ENCODE data around the gene NR2C2.
A peak's percentile ranks its signal among the peaks of the same experiment; 100 is the strongest.
"Not testable (repeated sequence)": the region's sequence is repeated elsewhere in the genome, so short reads cannot be mapped to it uniquely, and the experiment has no call there.

Gene NR2C2

GRCh38 chr3:14959359-14959943 is 12.1 kb downstream of the NR2C2 start:
- TF ChIP-seq ZNF274 (IDR thresholded peaks at IDR 0.05; ENCODE audit: low read depth, low read length): no peak
- peak overlapping the region; percentile 54 for H3K4me3 ChIP-seq (ENCODE audit: low read length)

- H3K4me3 ChIP-seq (ENCODE audit: low read length): no peak overlapping the region
- TF ChIP-seq ZNF274 (IDR thresholded peaks at IDR 0.05; ENCODE audit: low read depth, low read length): no peak
Measured at GRCh38 chr3:14962762-14963161, 15.4 kb downstream of the NR2C2 start.

- no peak overlapping the region for H3K4me3 ChIP-seq (ENCODE audit: low read length)
- TF ChIP-seq ZNF274 (IDR thresholded peaks at IDR 0.05; ENCODE audit: low read depth, low read length): no peak
Measured at GRCh38 chr3:14967285-14967684, 19.9 kb downstream of the NR2C2 start.

GRCh38 chr3:14969671-14970070 is 22.3 kb downstream of the NR2C2 start:
- no peak for TF ChIP-seq ZNF274 (IDR thresholded peaks at IDR 0.05; ENCODE audit: low read depth, low read length)
- H3K4me3 ChIP-seq (ENCODE audit: low read length): no peak overlapping the region

- TF ChIP-seq ZNF274 (IDR thresholded peaks at IDR 0.05; ENCODE audit: low read depth, low read length): no peak
- H3K4me3 ChIP-seq (ENCODE audit: low read length): no peak overlapping the region
Measured at GRCh38 chr3:14976317-14976716, 28.9 kb downstream of the NR2C2 start.

- TF ChIP-seq ZNF274 (IDR thresholded peaks at IDR 0.05; ENCODE audit: low read depth, low read length): no peak
- no peak overlapping the region for H3K4me3 ChIP-seq (ENCODE audit: low read length)
Measured at GRCh38 chr3:14980689-14981088, 33.3 kb downstream of the NR2C2 start.

- TF ChIP-seq ZNF274 (IDR thresholded peaks at IDR 0.05; ENCODE audit: low read depth, low read length): no peak
- no peak overlapping the region for H3K4me3 ChIP-seq (ENCODE audit: low read length)
Measured at GRCh38 chr3:14984581-14985113, 37.3 kb downstream of the NR2C2 start.

- TF ChIP-seq ZNF274 (IDR thresholded peaks at IDR 0.05; ENCODE audit: low read depth, low read length): no peak
Measured at GRCh38 chr3:14988988-14989394, 41.6 kb downstream of the NR2C2 start.

GRCh38 chr3:14989943-14990779 is 42.8 kb downstream of the NR2C2 start:
- no peak overlapping the region for H3K4me3 ChIP-seq (ENCODE audit: low read length)
- no peak for TF ChIP-seq ZNF274 (IDR thresholded peaks at IDR 0.05; ENCODE audit: low read depth, low read length)

More at GRCh38 chr3:14988988-14989394, 41.6 kb downstream of the NR2C2 start:
- H3K4me3 ChIP-seq (ENCODE audit: low read length): no peak overlapping the region

GRCh38 chr3:14990780-14991148 is 43.4 kb downstream of the NR2C2 start:
- no peak for TF ChIP-seq ZNF274 (IDR thresholded peaks at IDR 0.05; ENCODE audit: low read depth, low read length)
- H3K4me3 ChIP-seq (ENCODE audit: low read length): no peak overlapping the region

GRCh38 chr3:14991151-14991742 is 43.9 kb downstream of the NR2C2 start:
- H3K4me3 ChIP-seq (ENCODE audit: low read length): no peak overlapping the region
- no peak for TF ChIP-seq ZNF274 (IDR thresholded peaks at IDR 0.05; ENCODE audit: low read depth, low read length)

GRCh38 chr3:14991818-14992612 is 44.6 kb downstream of the NR2C2 start:
- no peak overlapping the region for H3K4me3 ChIP-seq (ENCODE audit: low read length)
- no peak for TF ChIP-seq ZNF274 (IDR thresholded peaks at IDR 0.05; ENCODE audit: low read depth, low read length)

- H3K4me3 ChIP-seq (ENCODE audit: low read length): no peak overlapping the region
- no peak for TF ChIP-seq ZNF274 (IDR thresholded peaks at IDR 0.05; ENCODE audit: low read depth, low read length)
Measured at GRCh38 chr3:14997941-14998340, 50.6 kb downstream of the NR2C2 start.

GRCh38 chr3:14999182-14999581 is 51.8 kb downstream of the NR2C2 start:
- H3K4me3 ChIP-seq (ENCODE audit: low read length): not testable (repeated sequence)

Measured in GM08714 (cell line).